Left ventricle myocardium inferior (tissue), 1 donor: ENCODE data around the gene DLGAP4. TPM values are rescaled to one million over a fixed set of nuclear protein-coding genes. Genes with fewer than 3 reads are reported as not detected.
"Not testable (repeated sequence)": the region's sequence is repeated elsewhere in the genome, so short reads cannot be mapped to it uniquely, and the experiment has no call there.

ENCODE experiments used
- DNase-seq: peaks from one replicate; pipeline ENCODE4 v3.0.0-alpha.2; 2020
- H3K27ac ChIP-seq: fragments of 200-600 bp; replicated peaks from 2 replicates; pipeline ENCODE4 v1.8.0; 2021
- H3K27me3 ChIP-seq: fragments of 200-600 bp; 2 replicates; pipeline ENCODE4 v1.8.0; 2021; ENCODE audit warnings: low read depth
- H3K36me3 ChIP-seq: fragments of 200-600 bp; 2 replicates; pipeline ENCODE4 v1.8.0; 2021
- H3K4me1 ChIP-seq: fragments of 200-600 bp; 2 replicates; pipeline ENCODE4 v1.8.0; 2021
- H3K4me3 ChIP-seq: fragments of 200-600 bp; 2 replicates; pipeline ENCODE4 v1.8.0; 2021; ENCODE audit warnings: mild to moderate bottlenecking, moderate library complexity
- H3K9me3 ChIP-seq: fragments of 200-600 bp; replicated peaks from 2 replicates; pipeline ENCODE4 v1.8.0; 2021
- CTCF ChIP-seq: fragments of 200-600 bp; IDR thresholded peaks from 2 replicates; pipeline ENCODE4 v1.8.0; 2021; ENCODE audit warnings: antibody characterized with exemption, mild to moderate bottlenecking, borderline replicate concordance
- intact Hi-C: fragments of 100-400 bp; cut with micrococcal nuclease; formaldehyde crosslinking; loops from one replicate; pipeline ENCODE4 v1.11.0; 2022
- total RNA-seq: library from RNA; stranded (reverse); fragmentation: NEBNext Ultra II Directional; extraction: Animal tissue kit (Norgen Biotek cat#: 25700); gene quantifications from one replicate; pipeline ENCODE4 v1.2.1, GENCODE V29; 2021
- donor health status: DM: no; HTN: yes; CAD: no; lungs with severe emphysema.

Gene DLGAP4
- total RNA-seq, 1 donor from 2014 or later: 51.7 TPM

- Histone ChIP-seq H3K4me1 (peaks cover 85% of the 10 kb centered on the region), H3K4me3 (peak overlapping the region; percentile 41), H3K9me3 (no peaks in the 10 kb centered on the region), H3K36me3 (no peaks in the 10 kb centered on the region), H3K27ac (peak overlapping the region; percentile 75), H3K27me3 (no peaks in the 10 kb centered on the region)
- intact Hi-C loops: no loop called here
- DNase-seq: peak; percentile 55
- no peak for TF ChIP-seq CTCF
Observed at GRCh38 chr20:36472637-36473090, 166.5 kb downstream of the DLGAP4 start.

GRCh38 chr20:36473164-36473563, 167.0 kb downstream of the DLGAP4 start:
- H3K27ac ChIP-seq: peak overlapping the region; percentile 75
- TF ChIP-seq CTCF: no peak
- intact Hi-C loops: no loop called here
- peak overlapping the region; percentile 41 for H3K4me3 ChIP-seq
- H3K4me1 ChIP-seq: peaks cover 85% of the 10 kb centered on the region
- H3K36me3 ChIP-seq: no peaks in the 10 kb centered on the region
- DNase-seq: no peak
- H3K27me3 ChIP-seq: no peaks in the 10 kb centered on the region
- H3K9me3 ChIP-seq: no peaks in the 10 kb centered on the region

- intact Hi-C loops: no loop called here
- Histone ChIP-seq H3K27ac (peak overlapping the region; percentile 75), H3K9me3 (no peaks in the 10 kb centered on the region), H3K36me3 (no peaks in the 10 kb centered on the region), H3K27me3 (no peaks in the 10 kb centered on the region), H3K4me3 (no peak overlapping the region), H3K4me1 (peaks cover 85% of the 10 kb centered on the region)
- TF ChIP-seq CTCF: no peak
- DNase-seq: no peak
Observed at GRCh38 chr20:36474563-36474962, 168.4 kb downstream of the DLGAP4 start.

- H3K4me1 ChIP-seq: peaks cover 85% of the 10 kb centered on the region
- H3K36me3 ChIP-seq, DNase-seq, H3K9me3 ChIP-seq, H3K4me3 ChIP-seq, intact Hi-C loops, H3K27me3 ChIP-seq: not testable (repeated sequence)
- peak overlapping the region; percentile 75 for H3K27ac ChIP-seq
Observed at GRCh38 chr20:36475054-36475453, 168.9 kb downstream of the DLGAP4 start.

GRCh38 chr20:36477475-36477874, 171.3 kb downstream of the DLGAP4 start:
- Histone ChIP-seq H3K27me3 (no peaks in the 10 kb centered on the region), H3K4me1 (peaks cover 85% of the 10 kb centered on the region), H3K4me3 (no peak overlapping the region), H3K9me3 (no peaks in the 10 kb centered on the region), H3K36me3 (no peaks in the 10 kb centered on the region), H3K27ac (no peak overlapping the region)
- intact Hi-C loops: no loop called here
- no peak for TF ChIP-seq CTCF
- DNase-seq: no peak

GRCh38 chr20:36478137-36478905, 172.2 kb downstream of the DLGAP4 start:
- Histone ChIP-seq H3K4me1 (peaks cover 85% of the 10 kb centered on the region), H3K9me3 (no peaks in the 10 kb centered on the region), H3K4me3 (no peak overlapping the region), H3K27me3 (no peaks in the 10 kb centered on the region), H3K36me3 (no peaks in the 10 kb centered on the region), H3K27ac (no peak overlapping the region)
- no peak for DNase-seq
- TF ChIP-seq CTCF: peak; percentile 17
- intact Hi-C loops: no loop called here
